Erythroblast (primary cell): ENCODE measurements around the gene TPSB2.
"Not testable (repeated sequence)": the region's sequence is repeated elsewhere in the genome, so short reads cannot be mapped to it uniquely, and the experiment has no call there.

ENCODE experiments used
- GATA1 ChIP-seq: IDR thresholded peaks from 2 replicates; pipeline ENCODE4 v1.6.1; 2011; ENCODE audit warnings: low read depth, mild to moderate bottlenecking, control low read depth, low read length, moderate library complexity
- POLR2A ChIP-seq: IDR thresholded peaks from 2 replicates; pipeline ENCODE4 v1.6.1; 2011; ENCODE audit warnings: mild to moderate bottlenecking, low read length

GRCh38 chr16:1190789-1191188 lies 39.2 kb downstream of the TPSB2 start:
- not testable (repeated sequence) for TF ChIP-seq POLR2A, GATA1
